GM19023 (cell line): ENCODE measurements around the gene DVL1.
"Not testable (repeated sequence)": the region's sequence is repeated elsewhere in the genome, so short reads cannot be mapped to it uniquely, and the experiment has no call there.

Experiments
- ATAC-seq: cut with Tn5 transposase; IDR thresholded peaks from one replicate; pipeline ENCODE4 v1.9.1; 2021; ENCODE audit warnings: mild to moderate bottlenecking, moderate library complexity; ENCODE audit not compliant: unreplicated experiment

The DVL1 gene

DNA sequence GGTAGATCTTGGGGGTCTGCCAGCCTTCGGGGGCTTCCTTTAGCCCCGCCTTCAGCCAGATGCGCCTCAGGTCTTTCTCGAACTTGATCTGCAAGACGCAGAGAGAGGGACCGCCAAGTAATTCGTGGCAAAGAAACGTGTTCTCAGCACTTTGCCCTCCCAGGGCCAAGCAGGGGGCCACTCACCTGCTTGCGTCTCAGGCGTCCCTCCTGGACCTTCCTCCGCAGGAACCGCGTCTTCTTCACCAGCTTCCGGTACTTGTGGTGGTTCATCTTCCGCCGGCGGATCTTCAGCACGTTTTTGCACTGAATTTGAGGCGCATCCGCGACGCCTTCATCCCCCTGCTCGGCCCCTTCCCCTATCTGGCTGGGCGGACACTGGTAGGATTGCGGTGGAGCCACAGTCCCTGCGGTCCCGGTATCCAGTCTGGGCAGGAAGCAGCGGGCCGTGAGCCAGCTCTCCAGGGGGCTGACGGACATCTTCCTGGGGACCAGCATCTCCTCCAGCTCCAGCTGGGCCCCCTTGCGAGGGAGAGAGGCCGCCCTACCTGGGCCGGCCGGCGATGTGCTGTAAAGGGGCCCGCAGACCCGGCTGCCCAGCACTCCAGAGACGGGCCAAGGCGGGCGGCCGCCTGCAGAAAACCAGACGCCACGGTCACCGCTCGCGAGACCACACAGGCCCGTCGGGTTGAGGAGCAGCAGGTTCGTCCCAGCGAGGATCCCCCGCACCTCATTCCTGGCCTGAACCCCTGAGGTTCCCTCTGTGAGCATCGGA is 24.8 kb upstream of the DVL1 start:
- ATAC-seq, result no peak

DNA sequence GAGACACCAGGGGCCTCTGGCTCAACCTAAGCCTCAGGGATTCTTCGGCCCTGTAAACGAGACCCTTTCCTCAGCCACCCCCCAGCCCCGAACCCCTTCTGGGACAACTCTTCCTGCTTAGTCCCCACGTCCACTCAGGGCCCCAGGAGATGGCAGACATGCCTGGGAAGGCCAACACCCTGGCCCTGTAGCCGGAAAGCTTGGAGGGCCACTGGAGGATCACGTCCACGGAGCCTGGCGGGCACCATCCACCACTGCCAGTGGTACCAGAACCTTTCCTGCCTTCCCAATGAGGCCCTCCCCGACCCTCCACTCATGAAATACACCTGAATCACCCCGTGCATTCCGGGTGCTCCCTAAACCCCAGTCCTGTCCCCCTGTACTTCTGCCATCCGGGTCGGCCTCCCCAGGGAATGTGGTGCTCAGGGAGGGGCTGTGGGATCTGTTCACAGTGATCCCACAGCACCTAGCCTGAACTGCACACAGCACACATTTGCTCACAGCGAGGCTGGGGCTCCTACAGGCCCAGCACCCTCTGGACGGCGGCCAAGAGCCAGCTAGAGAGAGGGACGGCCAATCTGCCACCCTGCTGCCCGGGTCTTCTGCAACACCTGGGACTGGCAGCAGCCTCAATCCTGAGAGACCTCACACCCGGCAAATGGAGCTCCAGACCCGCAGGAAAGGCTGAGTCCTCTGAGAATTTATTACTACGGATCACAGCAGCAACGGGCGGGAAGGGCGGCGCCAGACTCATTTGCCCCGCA is 24.0 kb upstream of the DVL1 start:
- ATAC-seq, result no peak

DNA sequence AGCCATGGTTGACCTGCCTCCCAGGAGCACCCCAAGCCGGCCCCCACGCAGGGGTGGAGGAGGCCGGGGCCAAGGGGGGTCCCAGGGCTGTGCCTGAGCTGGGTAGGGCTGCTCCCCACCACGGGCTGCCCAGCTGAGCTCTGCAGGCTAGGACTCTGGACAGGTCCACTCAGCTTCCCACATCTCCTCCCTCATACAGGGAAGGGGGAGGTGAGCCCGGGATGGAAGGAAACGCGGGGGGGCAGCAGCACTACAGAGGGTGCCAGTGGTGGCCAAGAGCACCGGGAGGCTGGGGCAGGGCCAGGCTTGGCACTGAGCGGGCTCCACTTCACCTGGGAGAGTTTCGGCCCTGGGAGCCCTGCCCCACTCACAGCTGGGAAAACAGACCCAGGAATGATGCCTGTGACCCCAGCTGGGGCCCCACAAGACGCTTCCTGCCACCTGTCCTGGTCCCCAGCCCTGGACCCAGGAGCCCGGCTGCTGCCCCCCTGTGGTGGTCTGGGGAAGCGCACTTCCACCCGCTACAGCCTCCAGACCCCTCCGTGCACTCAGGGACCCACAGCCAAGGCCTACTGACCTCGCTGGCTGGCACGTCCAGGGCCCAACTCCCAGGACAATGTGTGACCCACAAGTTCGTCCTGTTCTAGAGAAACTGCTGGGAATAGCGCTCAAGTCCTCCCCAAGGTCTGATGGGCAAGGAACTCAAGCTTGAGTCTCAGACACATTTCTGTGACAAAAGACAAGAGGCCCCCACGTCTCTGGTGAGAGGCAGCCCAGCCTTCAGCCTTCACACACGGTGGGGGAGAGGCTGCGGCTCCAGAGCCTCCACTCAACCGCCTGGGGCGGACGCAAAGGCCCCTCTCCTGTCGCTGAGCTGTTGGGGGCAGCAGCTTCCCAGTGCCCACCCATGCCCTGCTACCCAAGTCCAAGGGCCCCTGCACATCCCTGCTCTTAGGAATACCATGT is 22.8 kb upstream of the DVL1 start:
- no peak for ATAC-seq

DNA sequence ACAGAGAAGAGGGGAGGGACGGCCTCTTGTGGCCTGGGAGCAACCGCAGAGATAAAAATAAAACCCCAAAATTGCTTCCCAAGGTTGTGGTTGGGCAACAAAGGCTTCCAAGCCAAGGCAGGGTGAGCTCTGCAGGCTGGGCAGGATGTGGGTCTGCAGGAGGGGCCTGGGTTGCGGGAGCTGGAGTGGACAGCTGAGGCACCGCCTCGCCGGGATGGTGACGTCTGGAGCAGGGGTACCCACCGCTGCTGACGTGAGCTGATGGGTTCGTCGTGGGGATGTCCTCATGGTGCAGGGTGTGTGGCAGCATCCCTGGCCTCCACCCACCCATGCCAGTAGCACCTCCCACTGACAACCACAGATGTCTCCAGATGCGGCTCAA is 22.1 kb upstream of the DVL1 start:
- no peak for ATAC-seq

DNA sequence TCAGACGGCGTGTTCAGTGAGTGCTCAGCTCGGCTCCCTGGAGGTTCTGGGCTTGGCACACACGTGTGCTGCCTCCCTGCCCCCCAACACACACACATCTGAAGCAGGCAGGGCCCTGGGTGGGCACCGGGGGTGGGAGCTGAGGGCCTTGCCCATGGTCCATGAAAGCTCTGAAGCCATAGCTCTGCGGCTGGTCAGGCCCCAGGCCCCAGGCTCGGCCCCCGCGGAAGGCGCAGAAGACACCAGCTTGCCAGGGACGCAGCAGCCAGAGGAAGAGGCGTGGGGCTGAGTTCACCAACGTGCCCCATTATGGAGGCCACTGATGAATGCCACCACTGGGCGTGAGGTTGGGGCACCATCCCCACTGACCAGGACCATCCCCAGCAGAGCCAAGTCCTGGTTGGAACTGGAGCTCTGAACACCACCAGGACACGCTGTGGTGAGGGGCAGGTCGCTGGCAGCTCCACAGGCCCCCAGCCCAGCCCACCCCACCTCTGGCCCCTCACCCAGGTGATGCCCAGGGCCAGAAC is 21.6 kb upstream of the DVL1 start:
- ATAC-seq, result no peak

DNA sequence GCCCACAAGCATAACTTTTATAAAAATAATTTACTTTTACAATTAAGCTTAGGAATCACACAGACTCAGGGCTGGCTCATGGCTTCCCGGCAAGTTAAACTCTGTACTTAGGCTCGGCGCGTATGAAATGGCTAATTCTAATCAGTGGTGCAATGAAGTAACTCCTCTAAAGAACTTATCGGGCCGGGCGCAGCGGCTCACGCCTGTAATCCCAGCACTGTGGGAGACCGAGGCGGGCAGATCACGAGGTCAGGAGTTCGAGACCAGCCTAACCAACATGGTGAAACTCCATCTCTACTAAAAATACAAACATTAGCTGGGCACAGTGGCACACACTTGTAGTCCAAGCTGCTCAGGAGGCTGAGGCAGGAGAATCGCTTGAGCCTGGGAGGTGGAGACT is 20.9 kb upstream of the DVL1 start:
- not testable (repeated sequence) for ATAC-seq

DNA sequence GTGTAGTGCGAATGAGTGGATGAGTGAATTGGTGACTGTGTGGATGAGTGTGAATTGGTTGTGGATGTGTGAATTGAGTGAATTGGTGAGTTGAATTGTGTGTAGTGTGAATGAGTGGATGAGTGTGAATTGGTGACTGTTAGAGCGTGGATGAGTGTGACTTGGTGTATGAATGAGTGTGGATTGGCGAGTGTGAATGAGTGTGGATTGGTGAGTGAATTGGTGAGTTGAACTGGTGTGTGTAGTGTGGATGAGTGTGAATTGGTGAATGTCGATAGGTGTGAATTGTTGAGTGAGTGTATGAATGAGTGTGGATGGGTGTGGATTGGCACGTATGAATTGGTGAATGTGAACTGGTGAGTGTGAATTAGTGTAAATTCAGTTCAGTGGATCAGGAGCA is 18.1 kb upstream of the DVL1 start:
- ATAC-seq, result no peak

DNA sequence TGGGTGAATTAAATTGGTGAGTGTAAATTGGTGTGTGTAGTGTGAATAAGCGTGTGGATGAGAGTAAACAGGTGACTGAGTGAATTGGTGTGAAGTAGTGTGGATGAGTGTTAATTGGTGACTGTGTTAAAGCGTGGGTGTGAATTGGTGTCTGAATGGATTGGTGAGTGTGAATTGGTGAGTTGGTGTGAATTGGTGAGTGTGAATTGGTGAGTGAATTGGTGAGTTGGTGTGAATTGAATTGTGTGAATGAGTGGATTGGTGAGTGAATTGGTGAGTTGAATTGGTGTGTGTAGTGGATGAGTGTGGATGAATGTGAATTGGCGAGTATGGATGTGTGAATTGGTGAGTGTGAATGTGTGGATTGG is 17.5 kb upstream of the DVL1 start:
- ATAC-seq, result no peak

DNA sequence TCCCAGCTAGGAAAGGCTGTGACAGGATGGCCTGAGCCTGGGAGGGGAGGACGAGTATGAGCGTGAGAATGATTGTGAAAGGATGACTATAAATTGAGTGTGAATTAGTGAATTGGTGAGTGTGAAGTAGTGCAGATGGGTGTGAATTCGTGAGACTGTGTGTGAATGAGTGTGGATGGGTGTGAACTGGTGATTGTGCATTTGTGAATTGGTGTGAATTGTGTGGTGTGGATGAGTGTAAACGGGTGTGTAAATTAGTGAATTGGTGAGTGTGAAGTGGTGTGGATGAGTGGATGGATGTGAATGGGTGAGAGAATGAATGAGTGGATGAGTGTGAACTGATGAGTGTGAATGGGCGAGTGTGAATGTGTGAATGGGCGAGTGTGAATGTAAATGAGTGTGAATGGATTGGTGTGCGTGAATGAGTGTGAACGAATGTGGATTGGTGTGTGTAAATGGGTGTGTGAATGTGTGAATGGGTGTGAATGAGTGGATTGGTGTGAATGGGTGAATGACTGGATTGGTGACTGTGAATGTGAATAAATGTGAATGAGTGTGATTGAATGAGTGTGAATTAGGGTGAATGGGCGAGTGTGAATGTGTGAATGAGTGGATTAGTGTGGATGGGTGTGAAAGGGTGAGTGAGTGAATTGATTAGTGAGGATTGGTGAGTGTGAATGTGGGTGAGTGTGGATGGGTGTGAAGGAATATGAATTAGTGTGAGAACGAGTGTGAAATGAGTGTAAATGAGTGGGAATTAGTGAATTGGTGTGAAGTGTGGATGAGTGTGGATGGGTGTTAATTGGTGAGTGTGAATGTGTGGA is 16.9 kb upstream of the DVL1 start:
- ATAC-seq, result no peak

DNA sequence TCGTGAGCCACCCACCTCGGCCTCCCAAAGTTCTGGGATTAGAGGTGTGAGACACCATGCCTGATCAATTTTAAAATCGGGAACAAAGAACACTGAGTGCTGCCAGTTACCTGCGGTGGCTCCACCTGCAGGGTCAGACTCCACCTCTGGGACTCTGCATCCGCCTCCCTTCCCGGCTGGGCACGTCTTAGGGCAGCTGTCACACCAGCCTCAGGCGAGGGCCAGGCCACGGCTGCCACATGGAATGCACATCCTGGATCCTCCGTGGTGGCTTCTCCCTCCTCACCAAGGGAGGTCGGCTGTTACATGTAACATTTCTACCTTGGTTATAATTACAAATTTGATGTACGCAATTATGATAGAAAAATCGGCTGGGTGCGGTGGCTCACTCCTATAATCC is 15.0 kb upstream of the DVL1 start:
- ATAC-seq, result no peak

DNA sequence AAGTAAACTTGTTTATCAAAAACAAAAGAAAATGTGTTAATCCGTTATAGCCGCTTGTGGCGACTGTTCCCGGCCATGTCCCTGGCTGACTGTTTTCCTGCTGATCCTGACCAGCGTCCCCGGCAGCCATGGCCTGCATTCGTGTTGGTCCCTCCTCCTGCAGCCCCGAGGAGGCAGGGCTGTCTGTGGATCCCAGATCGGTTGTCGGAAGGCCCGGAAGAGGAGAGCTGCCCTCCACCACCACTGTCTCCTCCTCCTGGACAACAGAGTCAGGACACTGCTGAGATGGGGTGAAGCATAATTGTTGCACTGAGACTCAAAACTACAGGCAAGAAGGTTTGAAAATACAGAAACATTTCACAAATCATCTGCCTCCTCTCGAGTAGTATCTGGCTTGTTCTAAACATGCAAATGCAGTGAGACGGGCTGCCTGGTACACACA is 12.8 kb upstream of the DVL1 start:
- no peak for ATAC-seq

DNA sequence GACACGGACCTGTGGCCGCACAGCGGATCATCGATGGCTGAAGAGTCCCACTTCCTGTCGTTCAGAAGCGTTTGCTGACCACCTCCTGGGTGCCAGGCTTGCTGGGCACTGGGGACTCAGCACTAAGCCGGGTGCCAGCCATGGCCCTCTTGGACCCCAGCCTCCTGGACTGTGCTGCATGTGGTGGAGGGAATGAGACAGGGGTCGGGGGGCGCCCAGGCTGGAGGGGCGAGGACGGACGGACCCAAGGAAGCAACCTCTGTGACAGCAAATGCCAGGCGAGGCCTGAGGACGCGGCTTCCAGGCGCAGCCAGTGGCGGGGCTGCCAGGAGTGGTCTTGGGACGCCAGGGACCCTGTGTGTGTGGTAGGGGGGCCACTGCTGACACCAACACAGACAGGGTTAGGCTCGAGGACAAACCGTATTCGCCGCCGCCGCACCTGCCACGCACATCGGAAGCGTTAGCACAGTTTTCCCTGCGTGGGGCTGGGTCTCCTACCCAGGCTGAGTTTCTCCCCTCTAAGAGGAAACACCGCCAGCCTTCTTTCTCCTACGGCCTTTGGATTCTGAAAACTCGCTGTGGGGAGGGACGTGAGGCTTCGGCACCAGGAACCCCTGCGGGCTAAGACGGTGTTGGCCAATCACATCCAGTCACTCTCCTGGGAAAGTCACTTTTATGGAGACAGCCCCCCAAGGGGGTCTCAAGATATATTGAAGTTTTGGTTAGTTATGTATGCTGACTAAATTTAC is 12.2 kb upstream of the DVL1 start:
- no peak for ATAC-seq

DNA sequence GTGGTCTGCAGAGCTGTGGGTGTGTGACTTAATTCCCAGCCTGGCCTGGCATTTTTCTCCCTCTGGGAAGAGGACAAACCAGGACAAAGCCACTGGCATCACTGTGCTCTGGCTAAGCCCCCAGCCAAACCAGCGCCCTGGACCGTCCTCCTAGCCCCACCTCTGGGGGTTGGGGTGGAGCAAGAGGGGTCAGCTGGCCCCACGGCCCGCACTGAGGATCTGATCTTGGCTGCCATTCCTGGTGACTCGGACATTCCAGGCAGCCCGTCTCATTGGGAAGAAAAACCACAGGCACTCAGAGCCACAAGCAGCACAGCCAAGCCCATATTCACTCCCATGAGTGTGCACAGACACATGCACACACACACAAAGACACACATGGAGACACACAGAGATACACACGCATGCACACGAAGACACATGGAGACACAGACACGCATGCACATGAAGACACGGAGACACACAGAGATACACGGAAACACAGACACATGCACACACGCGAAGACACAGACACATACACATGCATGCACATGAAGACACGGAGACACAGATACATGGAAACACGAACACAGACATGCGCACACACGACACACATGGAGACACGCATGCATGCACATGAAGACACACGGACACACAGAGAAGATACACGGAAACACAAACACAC is 11.4 kb upstream of the DVL1 start:
- ATAC-seq, result no peak

DNA sequence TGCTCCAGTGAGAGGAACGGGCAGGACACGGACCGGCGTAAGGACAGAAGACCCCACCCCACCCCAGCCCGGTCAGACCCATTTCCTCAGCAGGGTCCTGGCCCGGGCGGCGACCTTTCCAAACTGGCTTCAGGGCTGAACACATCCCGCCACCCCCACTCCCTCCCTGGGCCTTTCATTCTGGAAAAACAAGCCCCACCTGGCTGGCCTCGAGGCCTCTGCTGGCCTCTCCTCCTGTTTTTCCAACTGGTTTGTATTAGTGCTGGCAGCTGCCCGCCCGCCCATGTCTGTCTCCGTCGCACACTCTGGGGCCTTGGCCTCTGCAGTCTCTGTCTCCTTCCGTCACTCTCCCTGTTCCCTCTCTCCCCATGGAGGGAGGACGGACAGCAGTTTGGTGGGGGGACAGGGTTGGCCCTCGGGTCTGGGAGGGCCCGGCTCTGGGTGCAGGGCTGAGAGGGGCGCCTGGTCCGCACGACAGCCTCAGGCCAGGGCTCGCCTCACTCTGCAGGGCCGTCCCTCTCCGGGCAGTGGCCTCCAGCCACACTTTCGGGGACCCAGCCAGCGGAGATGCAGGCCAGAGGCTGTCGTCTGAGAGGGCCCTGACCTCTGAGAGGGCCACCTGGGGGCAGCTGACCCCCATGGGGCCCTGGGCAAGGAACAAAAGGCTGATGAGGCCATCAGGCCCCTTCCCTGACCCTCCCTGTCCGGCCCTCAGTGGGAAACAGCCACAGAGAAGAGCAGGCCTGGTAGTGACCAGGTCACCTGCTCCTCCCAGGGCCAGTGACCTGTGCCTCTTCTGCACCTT is 10.6 kb upstream of the DVL1 start:
- no peak for ATAC-seq

DNA sequence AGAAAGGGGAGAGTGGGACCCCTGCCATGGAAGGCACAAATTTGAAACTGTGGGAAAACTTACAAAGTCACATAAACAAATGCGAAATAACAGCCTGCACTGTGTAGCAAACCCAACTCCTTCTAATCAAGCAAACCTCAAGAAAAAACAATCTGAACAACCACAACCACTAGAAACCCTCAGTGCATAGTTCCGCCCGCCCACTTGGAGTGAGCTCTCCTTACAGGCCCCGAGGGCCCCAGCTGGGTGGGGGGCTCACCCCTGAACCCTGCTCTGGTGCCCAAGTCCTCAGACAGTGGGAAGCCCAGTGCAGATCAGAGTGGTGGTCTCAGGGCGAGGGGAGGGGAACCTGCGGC is 10.1 kb upstream of the DVL1 start:
- ATAC-seq, result no peak

DNA sequence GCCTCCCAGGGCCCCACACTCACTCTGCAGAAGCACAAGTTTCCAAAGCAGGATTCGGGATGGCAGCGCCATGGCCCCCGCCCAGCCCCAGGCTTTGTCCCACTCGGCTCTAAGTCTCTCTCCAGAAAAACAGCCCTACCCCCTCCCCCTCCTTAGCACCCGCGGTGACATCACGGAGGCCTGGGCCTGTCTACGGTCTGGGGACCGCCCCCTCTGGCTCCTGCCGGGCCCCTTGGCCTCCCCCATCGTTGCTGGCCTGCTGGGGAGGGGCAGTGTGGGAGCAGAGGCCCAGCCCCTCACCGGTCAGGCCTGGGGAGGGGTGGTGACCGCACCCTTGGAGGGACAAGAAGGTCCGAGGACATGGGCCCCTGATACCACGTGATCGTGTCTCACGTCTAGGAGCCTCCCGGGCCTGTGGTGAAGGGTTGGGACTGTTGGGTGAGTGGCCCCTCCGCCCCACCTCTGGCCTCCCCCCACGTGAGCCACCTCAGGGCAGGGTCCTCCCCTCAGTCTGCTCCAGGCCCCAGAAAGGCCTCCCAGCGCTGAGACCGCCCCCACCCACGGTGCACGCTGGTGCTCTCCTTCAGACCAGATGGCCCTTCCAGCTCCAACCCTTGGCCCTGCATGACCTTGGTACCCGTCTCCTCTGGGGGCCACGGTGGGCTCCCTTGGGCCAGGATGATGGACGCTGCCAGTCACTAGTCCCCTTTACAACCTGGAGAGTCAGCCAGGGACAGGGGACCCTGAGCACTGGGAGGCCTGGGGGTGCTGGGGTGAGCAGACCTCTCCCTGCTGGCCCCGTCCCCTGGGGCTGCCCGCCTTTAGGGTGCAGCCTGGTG is 9.4 kb upstream of the DVL1 start, which contains the start of gene MXRA8:
Gene MXRA8, minus strand, starts transcription at position 123 of the 839 bp plus-strand sequence. Its CDS starts 51 bp downstream, at position 72.
- ATAC-seq, result no peak

DNA sequence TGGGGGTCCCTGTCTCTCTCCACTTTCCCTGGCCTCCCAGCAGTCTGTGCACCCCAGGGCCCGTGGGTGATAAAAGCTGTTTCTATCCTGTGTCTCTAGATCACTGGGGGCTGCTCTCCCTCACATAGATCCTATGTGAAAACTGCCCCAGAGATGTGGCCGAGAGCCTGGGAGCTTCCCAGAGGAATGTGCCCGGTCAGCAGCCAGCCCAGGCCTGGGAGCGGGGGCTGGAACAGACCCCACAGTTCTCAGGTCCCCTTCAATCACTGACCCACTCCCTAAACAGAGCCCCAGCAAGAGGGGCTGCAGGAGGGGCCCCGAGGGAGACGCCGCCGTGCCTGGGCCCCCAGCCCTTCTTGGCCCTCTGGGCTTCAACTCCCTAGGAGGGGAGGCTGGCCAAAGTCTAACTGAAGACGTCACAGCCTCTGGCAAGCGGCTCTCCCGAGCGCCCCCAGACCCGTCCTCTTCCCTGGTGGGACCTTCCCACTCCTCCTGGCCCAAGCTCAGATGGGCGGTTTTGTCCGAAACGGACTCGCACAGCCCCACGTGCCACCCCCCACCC is 8.7 kb upstream of the DVL1 start:
- no peak for ATAC-seq
